Spleen (tissue), 7 donors: ENCODE results near the gene FBXW4.

Experiments used
- POLR2A ChIP-seq, 3 donors: fragments of 450-650 bp; IDR thresholded peaks; one replicate each; pipeline ENCODE4 v1.5.1; 2017; ENCODE audit warnings: antibody characterized with exemption in 3 of 3, mild to moderate bottlenecking in 1 of 3
- POLR2AphosphoS5 ChIP-seq, 3 donors: sonication (generic); formaldehyde crosslinking; IDR thresholded peaks; one replicate each; pipeline ENCODE4 v1.5.1; 2017; ENCODE audit warnings: antibody characterized with exemption in 3 of 3
- TF ChIP-seq, protein P1 (sequence below), 11 experiments: fragments of 200-600 bp in 7 of 11; fragments of 450-650 bp in 4 of 11; sonication (generic) in 4 of 11; IDR thresholded peaks in 8 of 11; conservative IDR thresholded peaks in 3 of 11; 1 replicate in 7 of 11; 2 replicates in 4 of 11; pipeline versions ENCODE4 v1.4.0 to v1.8.0; 2016 to 2021; ENCODE audit warnings: antibody characterized with exemption in 11 of 11, inconsistent platforms in 4 of 11, mild to moderate bottlenecking in 1 of 11
- donor health status: DM: no; HTN: no; CAD: no; lungs with moderate emphysema.
- donor health status: DM: no; HTN: no; CAD: no.
- donor health status: DM: no; HTN: no; CAD: no.

DNA sequence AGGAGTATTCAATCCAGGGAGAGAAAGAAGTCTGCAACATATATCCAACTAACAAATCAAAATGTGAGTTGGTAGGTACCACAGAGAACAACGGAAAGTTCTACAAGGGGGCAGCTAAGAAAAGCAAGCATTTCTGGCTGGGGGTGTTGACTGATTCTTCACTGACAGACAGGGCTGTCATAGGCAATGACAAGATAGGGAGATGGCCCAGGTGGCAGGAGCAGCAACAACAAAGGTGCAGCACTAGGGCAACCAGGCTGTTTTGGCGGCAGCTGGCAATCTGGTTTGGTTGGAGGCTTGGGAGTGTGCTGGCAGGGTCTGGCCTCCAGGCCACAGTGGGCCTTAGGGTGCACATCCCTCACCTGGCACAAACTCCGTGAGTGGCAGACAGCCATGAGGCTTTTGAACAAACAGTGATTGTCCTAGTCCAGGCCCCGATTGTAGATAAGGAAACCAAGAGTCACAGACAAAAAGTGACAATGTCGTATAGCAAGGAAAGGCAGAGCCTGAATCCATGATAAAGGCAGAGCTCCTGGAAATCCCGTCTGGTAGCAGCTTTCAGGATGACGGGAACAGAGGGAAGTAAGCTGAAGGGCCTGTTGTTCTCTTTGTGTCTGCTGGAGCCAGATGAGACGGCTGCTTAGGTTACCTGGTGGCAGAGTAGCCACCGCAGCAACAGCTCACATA is 78.4 kb downstream of the FBXW4 start:
- TF ChIP-seq POLR2A (IDR thresholded peaks at IDR 0.05) (no peak), POLR2AphosphoS5 (IDR thresholded peaks at IDR 0.05) (no peak)
- TF ChIP-seq, protein P1, sequence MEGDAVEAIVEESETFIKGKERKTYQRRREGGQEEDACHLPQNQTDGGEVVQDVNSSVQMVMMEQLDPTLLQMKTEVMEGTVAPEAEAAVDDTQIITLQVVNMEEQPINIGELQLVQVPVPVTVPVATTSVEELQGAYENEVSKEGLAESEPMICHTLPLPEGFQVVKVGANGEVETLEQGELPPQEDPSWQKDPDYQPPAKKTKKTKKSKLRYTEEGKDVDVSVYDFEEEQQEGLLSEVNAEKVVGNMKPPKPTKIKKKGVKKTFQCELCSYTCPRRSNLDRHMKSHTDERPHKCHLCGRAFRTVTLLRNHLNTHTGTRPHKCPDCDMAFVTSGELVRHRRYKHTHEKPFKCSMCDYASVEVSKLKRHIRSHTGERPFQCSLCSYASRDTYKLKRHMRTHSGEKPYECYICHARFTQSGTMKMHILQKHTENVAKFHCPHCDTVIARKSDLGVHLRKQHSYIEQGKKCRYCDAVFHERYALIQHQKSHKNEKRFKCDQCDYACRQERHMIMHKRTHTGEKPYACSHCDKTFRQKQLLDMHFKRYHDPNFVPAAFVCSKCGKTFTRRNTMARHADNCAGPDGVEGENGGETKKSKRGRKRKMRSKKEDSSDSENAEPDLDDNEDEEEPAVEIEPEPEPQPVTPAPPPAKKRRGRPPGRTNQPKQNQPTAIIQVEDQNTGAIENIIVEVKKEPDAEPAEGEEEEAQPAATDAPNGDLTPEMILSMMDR (IDR thresholded peaks at IDR 0.05 in 8 of 11, conservative IDR thresholded peaks at IDR 0.05 in 3 of 11): no peak
